ENCODE data around the gene PTPRE.

PTPRE gene

DNA sequence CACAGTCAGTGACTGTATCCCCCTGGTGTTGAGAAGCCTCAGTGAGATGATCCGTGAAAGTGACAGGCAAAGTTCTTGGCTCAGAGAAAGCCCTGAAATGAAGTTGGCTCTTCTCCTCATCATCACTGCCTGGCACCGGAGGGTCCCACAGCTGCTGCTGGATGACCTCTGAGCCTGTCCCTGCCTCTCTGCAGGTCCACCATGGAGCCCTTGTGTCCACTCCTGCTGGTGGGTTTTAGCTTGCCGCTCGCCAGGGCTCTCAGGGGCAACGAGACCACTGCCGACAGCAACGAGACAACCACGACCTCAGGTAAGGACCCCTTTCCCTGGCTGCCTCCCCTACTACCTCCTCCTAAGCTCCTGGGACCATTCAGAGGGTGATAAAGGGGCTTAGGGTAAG, 133.8 kb downstream of the PTPRE start:
- no peak for TF ChIP-seq EZH2phosphoT487 (IDR thresholded peaks at IDR 0.05; ENCODE audit: borderline replicate concordance)
- TF ChIP-seq, protein P1, sequence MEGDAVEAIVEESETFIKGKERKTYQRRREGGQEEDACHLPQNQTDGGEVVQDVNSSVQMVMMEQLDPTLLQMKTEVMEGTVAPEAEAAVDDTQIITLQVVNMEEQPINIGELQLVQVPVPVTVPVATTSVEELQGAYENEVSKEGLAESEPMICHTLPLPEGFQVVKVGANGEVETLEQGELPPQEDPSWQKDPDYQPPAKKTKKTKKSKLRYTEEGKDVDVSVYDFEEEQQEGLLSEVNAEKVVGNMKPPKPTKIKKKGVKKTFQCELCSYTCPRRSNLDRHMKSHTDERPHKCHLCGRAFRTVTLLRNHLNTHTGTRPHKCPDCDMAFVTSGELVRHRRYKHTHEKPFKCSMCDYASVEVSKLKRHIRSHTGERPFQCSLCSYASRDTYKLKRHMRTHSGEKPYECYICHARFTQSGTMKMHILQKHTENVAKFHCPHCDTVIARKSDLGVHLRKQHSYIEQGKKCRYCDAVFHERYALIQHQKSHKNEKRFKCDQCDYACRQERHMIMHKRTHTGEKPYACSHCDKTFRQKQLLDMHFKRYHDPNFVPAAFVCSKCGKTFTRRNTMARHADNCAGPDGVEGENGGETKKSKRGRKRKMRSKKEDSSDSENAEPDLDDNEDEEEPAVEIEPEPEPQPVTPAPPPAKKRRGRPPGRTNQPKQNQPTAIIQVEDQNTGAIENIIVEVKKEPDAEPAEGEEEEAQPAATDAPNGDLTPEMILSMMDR (conservative IDR thresholded peaks at IDR 0.05; ENCODE audit: low read length): no peak
- H3F3A ChIP-seq (ENCODE audit: low read depth): no peaks in the 10 kb centered on the region
- H3K79me2 ChIP-seq (ENCODE audit: insufficient read depth, low read length): no peaks in the 10 kb centered on the region
- H3K4me3 ChIP-seq (ENCODE audit: low read length, poor library complexity, severe bottlenecking): no peak overlapping the region
- H3K27me3 ChIP-seq (ENCODE audit: insufficient read depth, low read length, poor library complexity, severe bottlenecking): no peaks in the 10 kb centered on the region
- no peak overlapping the region for H2AFZ ChIP-seq (ENCODE audit: low read length)
- H3K4me1 ChIP-seq (ENCODE audit: insufficient read depth, low read length, poor library complexity, severe bottlenecking): no peaks in the 10 kb centered on the region
- no peaks in the 10 kb centered on the region for H3K9me3 ChIP-seq (ENCODE audit: insufficient read depth, low read depth, low read length)
- no peaks in the 10 kb centered on the region for H3K36me3 ChIP-seq (ENCODE audit: insufficient read depth, low read length)
- no peaks in the 10 kb centered on the region for H3K9me2 ChIP-seq (replicated peaks; ENCODE audit: low read depth, low read length)
- no peak overlapping the region for H3K4me2 ChIP-seq (ENCODE audit: low read depth, low read length, poor library complexity, severe bottlenecking)
- H4K20me1 ChIP-seq (ENCODE audit: insufficient read depth, low read length, poor library complexity, severe bottlenecking): no peaks in the 10 kb centered on the region
- H3K9ac ChIP-seq (ENCODE audit: low read depth, low read length, poor library complexity, severe bottlenecking): no peak overlapping the region

DNA sequence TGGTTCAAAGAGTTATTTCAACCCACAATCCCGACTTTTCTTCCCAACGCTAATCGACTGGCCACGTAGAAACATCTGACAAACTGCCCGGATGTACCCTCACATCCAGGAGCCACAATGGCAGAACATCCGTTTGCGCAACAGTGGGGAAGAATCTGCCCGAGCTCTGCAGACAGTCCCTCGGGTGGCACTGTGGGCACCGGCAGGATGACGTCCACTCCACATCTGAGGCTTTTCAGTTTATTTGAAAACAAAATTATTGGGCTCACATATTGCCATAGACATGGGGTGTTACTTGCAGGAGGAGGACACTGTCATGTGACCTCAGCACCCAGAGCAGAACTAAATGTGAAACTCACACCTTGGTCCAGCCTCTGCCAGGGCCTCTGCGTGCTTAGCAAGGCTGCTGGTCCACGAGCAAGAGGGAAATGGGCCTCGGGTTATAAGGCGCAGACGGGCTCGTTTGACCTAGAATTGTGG, 135.3 kb downstream of the PTPRE start:
- no peaks in the 10 kb centered on the region for H3K79me2 ChIP-seq (ENCODE audit: insufficient read depth, low read length)
- no peaks in the 10 kb centered on the region for H3K36me3 ChIP-seq (ENCODE audit: insufficient read depth, low read length)
- TF ChIP-seq EZH2phosphoT487 (IDR thresholded peaks at IDR 0.05; ENCODE audit: borderline replicate concordance): no peak
- TF ChIP-seq, protein P1 (conservative IDR thresholded peaks at IDR 0.05; ENCODE audit: low read length): no peak
- H2AFZ ChIP-seq (ENCODE audit: low read length): no peak overlapping the region
- H3K9me3 ChIP-seq (ENCODE audit: insufficient read depth, low read depth, low read length): no peaks in the 10 kb centered on the region
- H4K20me1 ChIP-seq (ENCODE audit: insufficient read depth, low read length, poor library complexity, severe bottlenecking): no peaks in the 10 kb centered on the region
- H3K4me3 ChIP-seq (ENCODE audit: low read length, poor library complexity, severe bottlenecking): no peak overlapping the region
- H3K9ac ChIP-seq (ENCODE audit: low read depth, low read length, poor library complexity, severe bottlenecking): no peak overlapping the region
- H3F3A ChIP-seq (ENCODE audit: low read depth): no peaks in the 10 kb centered on the region
- peaks cover 7% of the 10 kb centered on the region for H3K4me1 ChIP-seq (ENCODE audit: insufficient read depth, low read length, poor library complexity, severe bottlenecking)
- no peak overlapping the region for H3K4me2 ChIP-seq (ENCODE audit: low read depth, low read length, poor library complexity, severe bottlenecking)
- no peaks in the 10 kb centered on the region for H3K9me2 ChIP-seq (replicated peaks; ENCODE audit: low read depth, low read length)
- no peaks in the 10 kb centered on the region for H3K27me3 ChIP-seq (ENCODE audit: insufficient read depth, low read length, poor library complexity, severe bottlenecking)

DNA sequence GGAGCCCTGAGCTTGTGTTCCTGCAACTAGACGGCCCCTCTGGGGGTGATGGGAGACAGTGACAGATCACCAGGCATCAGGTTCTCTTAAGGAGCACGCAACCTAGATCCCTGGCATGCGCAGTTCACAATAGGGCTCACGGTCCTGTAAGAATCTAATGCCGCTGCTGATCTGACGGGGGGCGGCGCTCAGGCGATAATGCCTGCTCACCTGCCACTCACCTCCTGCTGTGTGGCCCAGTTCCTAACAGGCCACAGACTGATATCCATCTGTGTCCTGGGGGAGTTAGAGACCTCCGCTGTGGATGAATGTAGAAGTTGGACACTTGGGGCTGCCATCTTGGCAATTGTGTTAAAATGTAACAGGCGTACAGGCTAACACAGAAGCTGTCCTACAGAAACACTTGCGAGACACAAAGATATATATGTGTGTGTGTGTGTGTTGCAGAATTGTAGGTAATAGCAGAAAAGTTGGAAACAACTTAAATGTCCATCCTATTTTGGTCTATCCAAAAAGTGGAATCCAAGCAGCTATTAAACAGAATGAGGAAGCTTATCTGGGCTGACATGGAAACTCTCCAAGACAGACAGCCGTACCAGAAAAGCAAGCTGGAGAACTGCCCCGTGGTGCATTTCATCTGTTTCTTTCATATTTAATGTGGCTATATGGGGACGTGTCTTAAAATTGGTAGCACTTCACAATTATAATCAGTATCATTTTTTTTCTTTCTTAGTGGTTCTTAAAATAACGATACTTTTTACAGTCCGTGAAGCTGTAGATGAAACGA, 136.5 kb downstream of the PTPRE start:
- Histone ChIP-seq H3K4me3 (ENCODE audit: low read length, poor library complexity, severe bottlenecking) (no peak overlapping the region), H3K9ac (ENCODE audit: low read depth, low read length, poor library complexity, severe bottlenecking) (no peak overlapping the region)

More for the DNA sequence above, 136.5 kb downstream of the PTPRE start:
- peaks cover 8% of the 10 kb centered on the region for H3K4me1 ChIP-seq (ENCODE audit: insufficient read depth, low read length, poor library complexity, severe bottlenecking)
- H4K20me1 ChIP-seq (ENCODE audit: insufficient read depth, low read length, poor library complexity, severe bottlenecking): no peaks in the 10 kb centered on the region
- no peaks in the 10 kb centered on the region for H3K36me3 ChIP-seq (ENCODE audit: insufficient read depth, low read length)
- H3K27me3 ChIP-seq (ENCODE audit: insufficient read depth, low read length, poor library complexity, severe bottlenecking): no peaks in the 10 kb centered on the region
- H3K9me2 ChIP-seq (replicated peaks; ENCODE audit: low read depth, low read length): no peaks in the 10 kb centered on the region
- no peak overlapping the region for H2AFZ ChIP-seq (ENCODE audit: low read length)
- H3F3A ChIP-seq (ENCODE audit: low read depth): no peaks in the 10 kb centered on the region
- TF ChIP-seq EZH2phosphoT487 (IDR thresholded peaks at IDR 0.05; ENCODE audit: borderline replicate concordance): no peak
- peaks cover 10% of the 10 kb centered on the region for H3K79me2 ChIP-seq (ENCODE audit: insufficient read depth, low read length)
- H3K4me2 ChIP-seq (ENCODE audit: low read depth, low read length, poor library complexity, severe bottlenecking): no peak overlapping the region
- H3K9me3 ChIP-seq (ENCODE audit: insufficient read depth, low read depth, low read length): no peaks in the 10 kb centered on the region

Measured in Loucy (cell line).